Uterus (tissue), 2 donors: ENCODE measurements around the gene LRP1.

Experiments used
- POLR2A ChIP-seq, 2 donors: fragments of 450-650 bp; IDR thresholded peaks; one replicate each; pipeline ENCODE4 v1.6.1; 2016; ENCODE audit warnings: antibody characterized with exemption in 2 of 2, mild to moderate bottlenecking in 1 of 2, moderate library complexity in 1 of 2
- TF ChIP-seq, protein P1 (sequence below), 4 experiments: fragments of 200-600 bp in 2 of 4; fragments of 450-650 bp in 2 of 4; sonication (generic) in 2 of 4; IDR thresholded peaks; one replicate each; pipeline ENCODE4 v1.5.1; 2016 to 2019; ENCODE audit warnings: antibody characterized with exemption in 4 of 4, mild to moderate bottlenecking in 2 of 4, moderate library complexity in 1 of 4

DNA sequence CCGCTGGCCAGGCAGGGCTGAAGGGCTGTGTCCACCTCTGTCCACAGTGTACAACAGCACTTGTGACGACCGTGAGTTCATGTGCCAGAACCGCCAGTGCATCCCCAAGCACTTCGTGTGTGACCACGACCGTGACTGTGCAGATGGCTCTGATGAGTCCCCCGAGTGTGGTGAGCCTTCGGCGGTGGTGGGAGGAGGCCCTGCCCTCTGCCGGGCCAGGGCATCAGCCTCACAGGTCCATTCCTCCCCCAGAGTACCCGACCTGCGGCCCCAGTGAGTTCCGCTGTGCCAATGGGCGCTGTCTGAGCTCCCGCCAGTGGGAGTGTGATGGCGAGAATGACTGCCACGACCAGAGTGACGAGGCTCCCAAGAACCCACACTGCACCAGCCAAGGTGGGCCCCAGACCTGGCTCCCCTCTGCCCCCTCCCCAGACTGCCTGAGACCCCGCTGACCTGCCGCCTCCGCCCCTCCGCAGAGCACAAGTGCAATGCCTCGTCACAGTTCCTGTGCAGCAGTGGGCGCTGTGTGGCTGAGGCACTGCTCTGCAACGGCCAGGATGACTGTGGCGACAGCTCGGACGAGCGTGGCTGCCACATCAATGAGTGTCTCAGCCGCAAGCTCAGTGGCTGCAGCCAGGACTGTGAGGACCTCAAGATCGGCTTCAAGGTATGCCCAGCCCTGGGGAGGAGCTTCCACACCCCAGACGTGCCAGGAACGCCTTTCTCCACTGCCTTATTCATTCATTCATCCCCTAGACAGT, 67.5 kb downstream of the LRP1 start:
- TF ChIP-seq, protein P1, sequence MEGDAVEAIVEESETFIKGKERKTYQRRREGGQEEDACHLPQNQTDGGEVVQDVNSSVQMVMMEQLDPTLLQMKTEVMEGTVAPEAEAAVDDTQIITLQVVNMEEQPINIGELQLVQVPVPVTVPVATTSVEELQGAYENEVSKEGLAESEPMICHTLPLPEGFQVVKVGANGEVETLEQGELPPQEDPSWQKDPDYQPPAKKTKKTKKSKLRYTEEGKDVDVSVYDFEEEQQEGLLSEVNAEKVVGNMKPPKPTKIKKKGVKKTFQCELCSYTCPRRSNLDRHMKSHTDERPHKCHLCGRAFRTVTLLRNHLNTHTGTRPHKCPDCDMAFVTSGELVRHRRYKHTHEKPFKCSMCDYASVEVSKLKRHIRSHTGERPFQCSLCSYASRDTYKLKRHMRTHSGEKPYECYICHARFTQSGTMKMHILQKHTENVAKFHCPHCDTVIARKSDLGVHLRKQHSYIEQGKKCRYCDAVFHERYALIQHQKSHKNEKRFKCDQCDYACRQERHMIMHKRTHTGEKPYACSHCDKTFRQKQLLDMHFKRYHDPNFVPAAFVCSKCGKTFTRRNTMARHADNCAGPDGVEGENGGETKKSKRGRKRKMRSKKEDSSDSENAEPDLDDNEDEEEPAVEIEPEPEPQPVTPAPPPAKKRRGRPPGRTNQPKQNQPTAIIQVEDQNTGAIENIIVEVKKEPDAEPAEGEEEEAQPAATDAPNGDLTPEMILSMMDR (IDR thresholded peaks at IDR 0.05): no peak
- TF ChIP-seq POLR2A (IDR thresholded peaks at IDR 0.05): no peak
